Muscle layer of colon (tissue), 2 donors: ENCODE results near the gene SLC2A3.
"Not testable (repeated sequence)": the region's sequence is repeated elsewhere in the genome, so short reads cannot be mapped to it uniquely, and the experiment has no call there.

Experiments used
- H3K27ac ChIP-seq: one replicate; pipeline ENCODE4 v1.7.0; 2013; ENCODE audit warnings: low read depth, mild to moderate bottlenecking, low read length, moderate library complexity
- H3K27me3 ChIP-seq, 2 donors: one replicate each; pipeline ENCODE4 v1.7.0; 2013; ENCODE audit warnings: low read length in 2 of 2, mild to moderate bottlenecking in 2 of 2; ENCODE audit not compliant: insufficient read depth in 2 of 2, control insufficient read depth in 1 of 2
- H3K36me3 ChIP-seq: one replicate; pipeline ENCODE4 v1.7.0; 2013; ENCODE audit warnings: mild to moderate bottlenecking, low read length; ENCODE audit not compliant: insufficient read depth
- H3K4me1 ChIP-seq: one replicate; pipeline ENCODE4 v1.7.0; 2013; ENCODE audit warnings: mild to moderate bottlenecking, low read length; ENCODE audit not compliant: insufficient read depth
- H3K4me3 ChIP-seq, 2 donors: one replicate each; pipeline ENCODE4 v1.7.0; 2013; ENCODE audit warnings: low read length in 2 of 2, low read depth in 1 of 2, mild to moderate bottlenecking in 1 of 2, moderate library complexity in 1 of 2
- H3K9ac ChIP-seq: one replicate; pipeline ENCODE4 v1.7.0; 2013; ENCODE audit warnings: low read length
- H3K9me3 ChIP-seq: one replicate; pipeline ENCODE4 v1.7.0; 2013; ENCODE audit warnings: mild to moderate bottlenecking, low read length
- donor health status: abdominal sarcoma.
- donor health status: Adenocarcinoma of cecum.

Gene SLC2A3

GRCh38 chr12:7935590-7936581 lies at the start of gene SLC2A3:
Gene SLC2A3 (minus strand): TSS chr12:7936187. CDS start chr12:7936034, 153 bp downstream.
- Histone ChIP-seq H3K9me3 (no peaks in the 10 kb centered on the region), H3K4me3 (peak within 1 kb of the TSS; percentile 40 to 71), H3K9ac (peak within 1 kb of the TSS; percentile 84), H3K27me3 (no peaks in the 10 kb centered on the region), H3K36me3 (peaks cover 9% of the 10 kb centered on the region), H3K27ac (peak within 1 kb of the TSS; percentile 75), H3K4me1 (peaks cover 17% of the 10 kb centered on the region)

GRCh38 chr12:7984900-7985299 lies 48.9 kb upstream of the SLC2A3 start:
- no peaks in the 10 kb centered on the region for H3K36me3 ChIP-seq
- no peaks in the 10 kb centered on the region for H3K27me3 ChIP-seq
- no peak overlapping the region for H3K27ac ChIP-seq
- no peak overlapping the region for H3K9ac ChIP-seq
- H3K4me1 ChIP-seq, result no peaks in the 10 kb centered on the region
- no peak overlapping the region for H3K4me3 ChIP-seq
- no peaks in the 10 kb centered on the region for H3K9me3 ChIP-seq

- not testable (repeated sequence) for H3K27ac ChIP-seq, H3K4me1 ChIP-seq, H3K4me3 ChIP-seq, H3K9ac ChIP-seq, H3K27me3 ChIP-seq, H3K9me3 ChIP-seq, H3K36me3 ChIP-seq
Observed at GRCh38 chr12:7983460-7983859, 47.5 kb upstream of the SLC2A3 start.

- not testable (repeated sequence) for H3K27ac ChIP-seq, H3K9ac ChIP-seq, H3K4me1 ChIP-seq, H3K9me3 ChIP-seq, H3K27me3 ChIP-seq, H3K4me3 ChIP-seq, H3K36me3 ChIP-seq
Observed at GRCh38 chr12:7983019-7983418, 47.0 kb upstream of the SLC2A3 start.

GRCh38 chr12:7982332-7982735 lies 46.3 kb upstream of the SLC2A3 start:
- H3K9ac ChIP-seq, H3K36me3 ChIP-seq, H3K27me3 ChIP-seq, H3K27ac ChIP-seq, H3K4me3 ChIP-seq, H3K4me1 ChIP-seq, H3K9me3 ChIP-seq: not testable (repeated sequence)

GRCh38 chr12:7981446-7981845 lies 45.5 kb upstream of the SLC2A3 start:
- H3K4me1 ChIP-seq, result no peaks in the 10 kb centered on the region
- no peak overlapping the region for H3K27ac ChIP-seq
- no peaks in the 10 kb centered on the region for H3K36me3 ChIP-seq
- H3K27me3 ChIP-seq, result no peaks in the 10 kb centered on the region
- no peaks in the 10 kb centered on the region for H3K9me3 ChIP-seq
- H3K4me3 ChIP-seq, result no peak overlapping the region
- no peak overlapping the region for H3K9ac ChIP-seq

- H3K27ac ChIP-seq, H3K9ac ChIP-seq, H3K27me3 ChIP-seq, H3K4me1 ChIP-seq, H3K4me3 ChIP-seq, H3K36me3 ChIP-seq, H3K9me3 ChIP-seq: not testable (repeated sequence)
Observed at GRCh38 chr12:7977351-7978124, 41.6 kb upstream of the SLC2A3 start.

GRCh38 chr12:7973457-7973825 lies 37.5 kb upstream of the SLC2A3 start:
- no peak overlapping the region for H3K27ac ChIP-seq
- no peaks in the 10 kb centered on the region for H3K27me3 ChIP-seq
- no peaks in the 10 kb centered on the region for H3K36me3 ChIP-seq
- no peak overlapping the region for H3K4me3 ChIP-seq
- H3K9ac ChIP-seq, result no peak overlapping the region
- H3K4me1 ChIP-seq, result no peaks in the 10 kb centered on the region
- H3K9me3 ChIP-seq, result no peaks in the 10 kb centered on the region

GRCh38 chr12:7972734-7973456 lies 36.9 kb upstream of the SLC2A3 start:
- Histone ChIP-seq H3K27me3 (no peaks in the 10 kb centered on the region), H3K9ac (no peak overlapping the region), H3K4me1 (no peaks in the 10 kb centered on the region), H3K9me3 (no peaks in the 10 kb centered on the region), H3K36me3 (no peaks in the 10 kb centered on the region), H3K4me3 (no peak overlapping the region), H3K27ac (no peak overlapping the region)

- H3K27ac ChIP-seq, H3K9me3 ChIP-seq, H3K4me1 ChIP-seq, H3K4me3 ChIP-seq, H3K36me3 ChIP-seq, H3K27me3 ChIP-seq, H3K9ac ChIP-seq: not testable (repeated sequence)
Observed at GRCh38 chr12:7972269-7972668, 36.3 kb upstream of the SLC2A3 start.

- H3K9me3 ChIP-seq, H3K36me3 ChIP-seq, H3K9ac ChIP-seq, H3K4me1 ChIP-seq, H3K27me3 ChIP-seq: not testable (repeated sequence)
- Histone ChIP-seq H3K4me3 (peak overlapping the region in 1 of 2 donors; percentile 49), H3K27ac (peak overlapping the region; percentile 65)
Observed at GRCh38 chr12:7971765-7972164, 35.8 kb upstream of the SLC2A3 start.
